AG04449 (cell line): ENCODE results near the gene IPO8.
A peak's percentile ranks its signal among the peaks of the same experiment; 100 is the strongest.

Source experiments
- CTCF ChIA-PET: fragments of 350-600 bp; formaldehyde crosslinking; extraction: SDS; loops from one replicate; lab custom pipeline; 2021; ENCODE audit warnings: antibody characterized with exemption; lab: Yijun Ruan, JAX
- POLR2A ChIA-PET: fragments of 400-600, 350-600 bp; formaldehyde crosslinking; extraction: SDS; loops from one replicate; lab custom pipeline; 2020; ENCODE audit warnings: antibody characterized with exemption, inconsistent platforms; lab: Yijun Ruan, JAX
- DNase-seq: peaks from one replicate; pipeline ENCODE4 v3.0.0-alpha.2; 2010; ENCODE audit warnings: low read depth, low spot score
- H3K4me3 ChIP-seq: 2 replicates; pipeline ENCODE4 v1.5.1; 2011; ENCODE audit warnings: low read depth, mild to moderate bottlenecking, control low read depth, low read length
- CTCF ChIP-seq: IDR thresholded peaks from one replicate; pipeline ENCODE4 v1.5.1; 2011; ENCODE audit warnings: mild to moderate bottlenecking, moderate library complexity, low read length, control low read depth, inconsistent platforms; ENCODE audit not compliant: insufficient read depth; ENCODE audit errors: missing control alignments

IPO8 gene

GRCh38 chr12:30706476-30706875, 10.8 kb upstream of the IPO8 start:
- no peak for TF ChIP-seq CTCF
- ChIA-PET POLR2A (interaction anchor here (1.6 kb wide), 1 partner anchor 18 kb away, joined by 4 read pairs; no protein-coding TSS in a partner anchor), CTCF (no interaction called here)
- DNase-seq: no peak
- H3K4me3 ChIP-seq: no peak overlapping the region

GRCh38 chr12:30701056-30701455, 5.4 kb upstream of the IPO8 start:
- ChIA-PET POLR2A (interaction anchor here (1.0 kb wide), 1 partner anchor 96 kb away, joined by 4 read pairs; no protein-coding TSS in a partner anchor), CTCF (interaction anchor here (1.4 kb wide), 1 partner anchor 23 kb away, joined by 3 read pairs; no protein-coding TSS in a partner anchor)
- no peak overlapping the region for H3K4me3 ChIP-seq
- no peak for TF ChIP-seq CTCF
- no peak for DNase-seq

- ChIA-PET POLR2A (no interaction called here), CTCF (interaction anchor here (1.4 kb wide), 1 partner anchor 24 kb away, joined by 3 read pairs; no protein-coding TSS in a partner anchor)
- TF ChIP-seq CTCF: no peak
- no peak for DNase-seq
- no peak overlapping the region for H3K4me3 ChIP-seq
Observed at GRCh38 chr12:30700216-30700900, 4.7 kb upstream of the IPO8 start.

GRCh38 chr12:30698346-30698745, 2.7 kb upstream of the IPO8 start:
- TF ChIP-seq CTCF: no peak
- ChIA-PET CTCF (interaction anchor here (1.3 kb wide), 1 partner anchor 19 kb away, joined by 5 read pairs; no protein-coding TSS in a partner anchor), POLR2A (no interaction called here)
- H3K4me3 ChIP-seq: no peak overlapping the region
- no peak for DNase-seq

- TF ChIP-seq CTCF: no peak
- CTCF ChIA-PET: interaction anchor here (1.4 kb wide), 1 partner anchor 22 kb away, joined by 3 read pairs; no protein-coding TSS in a partner anchor
- H3K4me3 ChIP-seq: no peak overlapping the region
- POLR2A ChIA-PET: no interaction called here
- no peak for DNase-seq
Observed at GRCh38 chr12:30696943-30697342, 1.3 kb upstream of the IPO8 start.

GRCh38 chr12:30696486-30696885, 817 bp upstream of the IPO8 start:
- no peak for TF ChIP-seq CTCF
- CTCF ChIA-PET: interaction anchor here (0.9 to 1.5 kb wide), 4 partner anchors 14 to 110 kb away, joined by 3 read pairs; no protein-coding TSS in a partner anchor
- peak overlapping the region; percentile 93 for H3K4me3 ChIP-seq
- POLR2A ChIA-PET: interaction anchor here (0.7 to 2.3 kb wide), 2 partner anchors 28 to 99 kb away, joined by 3 to 24 read pairs; no protein-coding TSS in a partner anchor
- DNase-seq: no peak
